ENCODE data around the gene SRP68. TPM values are rescaled to one million over a fixed set of nuclear protein-coding genes. Genes with fewer than 3 reads are reported as not detected.
A peak's percentile ranks its signal among the peaks of the same experiment; 100 is the strongest.

The SRP68 gene
- total and polyA plus RNA-seq, 2 donors from 2014 or later, result 52.7 to 68.1 TPM

GRCh38 chr17:76003915-76004314 is 68.4 kb downstream of the SRP68 start:
- H3K27me3 ChIP-seq (ENCODE audit: control insufficient read depth, insufficient read depth, low read length), result no peaks in the 10 kb centered on the region
- no peak for DNase-seq
- no peak overlapping the region for H3K9ac ChIP-seq (ENCODE audit: low read length in 3 of 3)
- no peak overlapping the region for H3K4me3 ChIP-seq (ENCODE audit: low read length in 3 of 3)
- TF ChIP-seq, protein P1, sequence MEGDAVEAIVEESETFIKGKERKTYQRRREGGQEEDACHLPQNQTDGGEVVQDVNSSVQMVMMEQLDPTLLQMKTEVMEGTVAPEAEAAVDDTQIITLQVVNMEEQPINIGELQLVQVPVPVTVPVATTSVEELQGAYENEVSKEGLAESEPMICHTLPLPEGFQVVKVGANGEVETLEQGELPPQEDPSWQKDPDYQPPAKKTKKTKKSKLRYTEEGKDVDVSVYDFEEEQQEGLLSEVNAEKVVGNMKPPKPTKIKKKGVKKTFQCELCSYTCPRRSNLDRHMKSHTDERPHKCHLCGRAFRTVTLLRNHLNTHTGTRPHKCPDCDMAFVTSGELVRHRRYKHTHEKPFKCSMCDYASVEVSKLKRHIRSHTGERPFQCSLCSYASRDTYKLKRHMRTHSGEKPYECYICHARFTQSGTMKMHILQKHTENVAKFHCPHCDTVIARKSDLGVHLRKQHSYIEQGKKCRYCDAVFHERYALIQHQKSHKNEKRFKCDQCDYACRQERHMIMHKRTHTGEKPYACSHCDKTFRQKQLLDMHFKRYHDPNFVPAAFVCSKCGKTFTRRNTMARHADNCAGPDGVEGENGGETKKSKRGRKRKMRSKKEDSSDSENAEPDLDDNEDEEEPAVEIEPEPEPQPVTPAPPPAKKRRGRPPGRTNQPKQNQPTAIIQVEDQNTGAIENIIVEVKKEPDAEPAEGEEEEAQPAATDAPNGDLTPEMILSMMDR (IDR thresholded peaks at IDR 0.05; ENCODE audit: borderline replicate concordance, extremely low read depth, insufficient read depth), result no peak
- H3K4me1 ChIP-seq (ENCODE audit: control insufficient read depth in 2 of 3, insufficient read depth in 2 of 3, low read depth in 1 of 3, low read length in 3 of 3), result peaks cover 0 to 5% (median 0%) of the 10 kb centered on the region in 3 donors
- peaks cover 0 to 2% (median 0%) of the 10 kb centered on the region in 3 donors for H3K36me3 ChIP-seq (ENCODE audit: control insufficient read depth in 2 of 3, insufficient read depth in 3 of 3, low read length in 3 of 3)
- intact Hi-C loops (cut with DNase I), result loop anchor here (10.0 kb wide), 1 partner anchor 89 kb away; no protein-coding TSS in a partner anchor
- peak overlapping the region; percentile 43 to 59 for H3K27ac ChIP-seq (ENCODE audit: low read depth in 2 of 2, low read length in 2 of 2)
- H3K9me3 ChIP-seq (ENCODE audit: control insufficient read depth in 2 of 3, insufficient read depth in 1 of 3, low read length in 3 of 3), result no peaks in the 10 kb centered on the region
- FAIRE-seq, result no peak

- DNase-seq (no peak), FAIRE-seq (no peak)
- TF ChIP-seq, protein P1 (IDR thresholded peaks at IDR 0.05; ENCODE audit: borderline replicate concordance, extremely low read depth, insufficient read depth), result no peak
- Histone ChIP-seq H3K9me3 (ENCODE audit: control insufficient read depth in 2 of 3, insufficient read depth in 1 of 3, low read length in 3 of 3) (no peaks in the 10 kb centered on the region), H3K27me3 (ENCODE audit: control insufficient read depth, insufficient read depth, low read length) (no peaks in the 10 kb centered on the region), H3K4me1 (ENCODE audit: control insufficient read depth in 2 of 3, insufficient read depth in 2 of 3, low read depth in 1 of 3, low read length in 3 of 3) (peaks cover 0 to 8% (median 0%) of the 10 kb centered on the region in 3 donors), H3K36me3 (ENCODE audit: control insufficient read depth in 2 of 3, insufficient read depth in 3 of 3, low read length in 3 of 3) (no peaks in the 10 kb centered on the region), H3K4me3 (ENCODE audit: low read length in 3 of 3) (no peak overlapping the region), H3K27ac (ENCODE audit: low read depth in 2 of 2, low read length in 2 of 2) (no peak overlapping the region), H3K9ac (ENCODE audit: low read length in 3 of 3) (no peak overlapping the region)
- intact Hi-C loops (cut with DNase I), result loop anchor here (10.0 kb wide), 1 partner anchor 87 kb away; no protein-coding TSS in a partner anchor
Observed at GRCh38 chr17:76002100-76002499, 70.2 kb downstream of the SRP68 start.

DNA sequence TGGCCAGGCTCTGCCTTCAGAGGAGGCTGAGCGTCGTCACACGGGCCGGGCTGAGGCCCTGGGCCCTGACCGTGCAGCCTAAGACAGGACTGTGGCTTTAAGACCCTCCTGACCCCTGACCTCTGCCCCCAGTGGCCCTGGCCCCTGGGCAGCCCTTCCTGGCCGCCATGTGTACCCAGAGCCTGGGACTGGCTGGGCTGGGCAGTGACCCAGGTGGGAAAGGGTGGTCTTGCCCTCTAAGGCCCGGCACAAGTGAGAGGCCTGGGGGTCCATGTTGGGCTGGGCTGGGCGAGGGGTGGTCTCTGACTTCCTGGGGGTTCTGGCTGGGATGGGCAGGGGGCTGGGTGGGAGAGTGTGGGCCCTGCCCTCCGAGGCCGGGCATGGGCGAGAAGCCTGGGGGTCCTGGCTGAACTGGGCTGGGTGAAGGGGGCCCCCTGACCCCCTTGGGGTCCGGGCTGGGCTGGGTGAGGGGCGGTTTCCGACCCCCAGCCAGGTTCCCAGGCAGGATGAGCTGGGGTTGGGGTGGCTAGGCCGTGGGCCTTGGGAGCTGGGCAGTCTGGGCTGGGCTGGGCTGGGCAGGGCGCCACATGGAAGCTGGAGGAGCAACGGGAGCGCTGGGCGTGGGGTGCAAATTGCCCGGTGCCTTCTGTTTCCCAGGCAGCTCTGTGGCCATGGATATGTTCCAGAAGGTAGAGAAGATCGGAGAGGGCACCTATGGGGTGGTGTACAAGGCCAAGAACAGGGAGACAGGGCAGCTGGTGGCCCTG is 71.4 kb downstream of the SRP68 start, which contains the start of gene CDK3:
TSS of gene CDK3 (plus strand) at position 101 of the 767 bp plus-strand sequence. CDS start at position 672, 571 bp downstream.
- peak within 1 kb of the TSS in 1 of 2 donors; percentile 3 for H3K27ac ChIP-seq (ENCODE audit: low read depth in 2 of 2, low read length in 2 of 2)
- TF ChIP-seq, protein P1 (IDR thresholded peaks at IDR 0.05; ENCODE audit: borderline replicate concordance, extremely low read depth, insufficient read depth), result no peak
- FAIRE-seq (no peak), DNase-seq (peak in 1 of 5 donors; percentile 52)
- intact Hi-C loops (cut with DNase I), result loop anchor here (10.0 kb wide), 1 partner anchor 86 kb away; no protein-coding TSS in a partner anchor
- H3K36me3 ChIP-seq (ENCODE audit: control insufficient read depth in 2 of 3, insufficient read depth in 3 of 3, low read length in 3 of 3), result no peaks in the 10 kb centered on the region
- no peak within 1 kb of the TSS for H3K9ac ChIP-seq (ENCODE audit: low read length in 3 of 3)
- H3K9me3 ChIP-seq (ENCODE audit: control insufficient read depth in 2 of 3, insufficient read depth in 1 of 3, low read length in 3 of 3), result no peaks in the 10 kb centered on the region
- H3K27me3 ChIP-seq (ENCODE audit: control insufficient read depth, insufficient read depth, low read length), result no peaks in the 10 kb centered on the region
- H3K4me3 ChIP-seq (ENCODE audit: low read length in 3 of 3), result no peak within 1 kb of the TSS
- peaks cover 0 to 9% (median 3%) of the 10 kb centered on the region in 3 donors for H3K4me1 ChIP-seq (ENCODE audit: control insufficient read depth in 2 of 3, insufficient read depth in 2 of 3, low read depth in 1 of 3, low read length in 3 of 3)
